Astrocyte of the cerebellum (primary cell): Measurements from ENCODE around the gene CEMP1.

Experiments used
- DNase-seq: peaks from one replicate; pipeline ENCODE4 v3.0.0-alpha.2; 2011; ENCODE audit warnings: low read depth
- H3K4me3 ChIP-seq: 2 replicates; pipeline ENCODE4 v1.5.1; 2011; ENCODE audit warnings: mild to moderate bottlenecking, low read depth, low read length, moderate library complexity
- in situ Hi-C: cut with HindIII; loops from 2 replicates; pipeline ENCODE4 v1.10.0; 2017; ENCODE audit warnings: low sequenced_read_pairs
- TF ChIP-seq, protein P1 (sequence below): IDR thresholded peaks from 2 replicates; pipeline ENCODE4 v1.5.1; 2012; ENCODE audit warnings: low read length, low read depth, moderate library complexity, mild to moderate bottlenecking; ENCODE audit errors: missing control alignments

CEMP1 gene

DNA sequence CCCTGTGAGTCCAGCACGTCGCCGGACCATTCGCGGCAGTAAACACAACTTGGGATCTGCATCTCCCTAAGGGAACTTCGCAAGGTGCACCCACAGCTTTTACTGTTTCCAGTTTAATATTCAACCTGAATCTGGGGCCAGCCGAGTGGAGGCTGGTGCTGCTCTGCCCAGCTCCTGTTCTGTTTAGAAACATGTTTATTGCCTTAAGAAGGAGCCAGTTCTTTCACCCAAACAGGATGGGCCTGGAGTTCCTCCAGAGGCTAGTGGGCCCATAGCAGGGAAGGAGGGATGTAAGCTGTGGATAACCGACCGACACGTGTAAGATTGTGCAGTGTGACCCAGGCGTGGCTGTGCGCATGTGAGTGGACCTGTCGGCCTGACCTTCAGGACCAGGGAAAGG lies 38.9 kb downstream of the CEMP1 start:
- TF ChIP-seq, protein P1, sequence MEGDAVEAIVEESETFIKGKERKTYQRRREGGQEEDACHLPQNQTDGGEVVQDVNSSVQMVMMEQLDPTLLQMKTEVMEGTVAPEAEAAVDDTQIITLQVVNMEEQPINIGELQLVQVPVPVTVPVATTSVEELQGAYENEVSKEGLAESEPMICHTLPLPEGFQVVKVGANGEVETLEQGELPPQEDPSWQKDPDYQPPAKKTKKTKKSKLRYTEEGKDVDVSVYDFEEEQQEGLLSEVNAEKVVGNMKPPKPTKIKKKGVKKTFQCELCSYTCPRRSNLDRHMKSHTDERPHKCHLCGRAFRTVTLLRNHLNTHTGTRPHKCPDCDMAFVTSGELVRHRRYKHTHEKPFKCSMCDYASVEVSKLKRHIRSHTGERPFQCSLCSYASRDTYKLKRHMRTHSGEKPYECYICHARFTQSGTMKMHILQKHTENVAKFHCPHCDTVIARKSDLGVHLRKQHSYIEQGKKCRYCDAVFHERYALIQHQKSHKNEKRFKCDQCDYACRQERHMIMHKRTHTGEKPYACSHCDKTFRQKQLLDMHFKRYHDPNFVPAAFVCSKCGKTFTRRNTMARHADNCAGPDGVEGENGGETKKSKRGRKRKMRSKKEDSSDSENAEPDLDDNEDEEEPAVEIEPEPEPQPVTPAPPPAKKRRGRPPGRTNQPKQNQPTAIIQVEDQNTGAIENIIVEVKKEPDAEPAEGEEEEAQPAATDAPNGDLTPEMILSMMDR: no peak
- in situ Hi-C loops: no loop called here
- DNase-seq: no peak
- no peak overlapping the region for H3K4me3 ChIP-seq

DNA sequence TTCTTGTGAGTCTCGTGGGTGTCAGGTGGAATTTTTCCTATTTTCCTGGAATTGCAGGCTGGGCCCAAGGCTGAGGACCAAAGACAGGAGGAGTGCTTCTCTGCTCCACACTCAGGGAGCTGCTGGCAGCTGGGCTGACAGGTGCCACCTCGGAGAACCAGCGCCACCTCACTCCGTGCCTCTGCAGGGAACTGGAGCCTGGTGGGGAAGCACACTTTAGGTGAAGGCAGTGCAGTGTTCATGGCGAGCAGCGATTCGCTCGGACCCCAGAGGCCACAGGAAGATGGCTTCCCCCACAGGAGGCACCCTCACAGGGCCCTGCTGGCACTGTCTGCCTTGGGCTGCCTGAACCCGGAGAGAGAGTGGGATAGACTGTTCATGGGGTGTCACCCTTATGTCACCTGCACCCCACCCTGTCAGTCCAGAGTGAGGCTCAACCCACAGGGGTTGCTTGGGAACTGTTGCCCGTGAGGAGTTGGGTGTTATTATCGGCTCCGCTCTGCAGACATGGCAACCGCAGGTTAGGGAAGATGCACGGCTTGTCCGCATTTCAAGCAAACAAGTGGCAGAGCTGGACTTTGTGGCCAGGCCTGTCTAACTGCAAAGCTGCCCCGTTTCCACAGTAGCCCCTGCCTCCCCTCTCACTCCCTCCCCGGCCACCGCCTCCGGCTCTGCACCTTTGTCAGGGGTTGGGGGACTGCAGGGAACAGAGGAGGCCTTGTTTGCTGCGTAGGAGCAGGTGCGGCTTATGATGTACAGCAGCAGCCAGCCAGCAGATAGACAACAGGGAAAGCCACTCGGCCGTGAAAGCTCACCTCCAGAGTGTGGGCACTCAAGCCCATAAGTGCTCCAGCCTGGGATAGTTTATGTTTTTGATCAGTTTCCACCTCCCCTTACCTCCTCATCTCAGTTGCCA lies 40.8 kb downstream of the CEMP1 start:
- no peak for DNase-seq
- in situ Hi-C loops: no loop called here
- TF ChIP-seq, protein P1: no peak
- no peak overlapping the region for H3K4me3 ChIP-seq

DNA sequence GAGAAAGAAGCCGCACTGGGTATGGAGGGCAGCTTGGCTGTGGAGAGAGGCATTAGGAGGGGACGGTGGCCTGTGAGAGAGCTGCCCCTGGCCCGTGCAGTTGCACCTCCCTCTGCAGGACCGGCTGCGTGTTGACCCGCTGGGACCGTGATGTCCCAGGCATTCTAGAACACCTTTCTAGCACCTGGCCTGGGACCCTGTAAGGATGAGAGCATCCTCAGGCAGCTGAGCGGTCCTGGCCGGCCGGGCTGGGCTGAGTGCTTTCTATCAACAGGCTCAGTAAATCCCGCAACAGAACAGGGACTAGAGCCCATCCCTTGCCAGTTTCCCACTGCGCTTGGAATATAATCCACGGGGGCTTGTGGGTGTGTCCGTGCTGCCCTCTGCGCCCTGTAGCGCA lies 41.6 kb downstream of the CEMP1 start:
- H3K4me3 ChIP-seq: no peak overlapping the region
- no peak for DNase-seq
- in situ Hi-C loops: no loop called here
- TF ChIP-seq, protein P1: no peak

DNA sequence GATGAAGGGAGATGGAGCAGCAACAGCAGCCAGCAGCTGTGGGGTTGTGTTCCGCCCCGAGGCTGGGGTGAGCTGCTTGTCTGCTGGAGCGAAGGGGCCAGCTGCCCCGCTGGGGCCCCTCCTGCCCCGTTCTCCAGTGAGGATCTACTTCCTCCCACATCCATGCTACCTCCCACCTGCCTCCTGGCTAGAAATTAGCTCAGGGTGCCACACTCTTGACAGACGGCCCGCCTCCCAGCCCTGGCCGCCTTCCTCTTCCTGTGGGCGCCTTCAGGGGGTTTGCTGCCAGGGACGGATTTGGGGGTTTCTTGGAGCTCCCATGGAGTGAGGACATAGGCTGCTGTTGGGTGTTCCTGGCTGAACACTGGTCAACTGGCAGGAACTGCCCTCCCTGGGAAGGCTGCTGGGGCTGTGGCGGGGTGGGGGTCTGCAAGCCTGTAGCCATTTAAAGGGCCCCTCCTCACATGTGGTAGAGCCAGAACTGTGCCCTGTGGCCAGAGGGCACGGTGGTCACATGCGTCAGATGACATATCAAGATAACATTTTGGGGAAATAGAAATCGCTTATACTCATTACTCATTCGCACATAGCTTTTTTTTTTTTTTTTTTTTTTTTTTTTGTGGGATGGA lies 43.2 kb downstream of the CEMP1 start:
- TF ChIP-seq, protein P1: no peak
- DNase-seq: no peak
- in situ Hi-C loops: no loop called here
- H3K4me3 ChIP-seq: no peak overlapping the region

DNA sequence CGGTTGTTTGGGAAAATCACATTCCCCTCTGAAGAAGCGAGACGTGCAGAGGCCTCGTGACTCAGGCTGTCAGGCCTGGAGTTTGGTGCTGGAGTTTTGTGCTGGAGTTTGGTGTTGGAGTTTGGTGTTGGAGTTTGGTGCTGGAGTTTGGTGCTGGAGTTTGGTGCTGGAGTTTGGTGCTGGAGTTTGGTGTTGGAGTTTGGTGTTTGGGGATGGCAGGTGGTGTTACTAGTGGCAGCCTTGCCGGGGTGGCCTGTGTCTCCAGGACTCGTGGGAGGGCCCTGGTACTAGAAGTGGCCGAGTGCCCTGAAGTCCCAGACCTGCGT lies 43.7 kb downstream of the CEMP1 start:
- no peak overlapping the region for H3K4me3 ChIP-seq
- TF ChIP-seq, protein P1: no peak
- in situ Hi-C loops: no loop called here
- DNase-seq: no peak

GRCh38 chr16:2486645-2487516 lies 44.3 kb downstream of the CEMP1 start:
- TF ChIP-seq, protein P1: no peak
- no peak overlapping the region for H3K4me3 ChIP-seq
- DNase-seq: no peak
- in situ Hi-C loops: no loop called here
